SK-N-DZ (cell line): ENCODE results near the gene PCAT7.
A peak's percentile ranks its signal among the peaks of the same experiment; 100 is the strongest.
"Not testable (repeated sequence)": the region's sequence is repeated elsewhere in the genome, so short reads cannot be mapped to it uniquely, and the experiment has no call there.

Source experiments
- DNase-seq: peaks from one replicate; pipeline ENCODE4 v3.0.0-alpha.2; 2015; ENCODE audit warnings: low spot score

The PCAT7 gene

DNA sequence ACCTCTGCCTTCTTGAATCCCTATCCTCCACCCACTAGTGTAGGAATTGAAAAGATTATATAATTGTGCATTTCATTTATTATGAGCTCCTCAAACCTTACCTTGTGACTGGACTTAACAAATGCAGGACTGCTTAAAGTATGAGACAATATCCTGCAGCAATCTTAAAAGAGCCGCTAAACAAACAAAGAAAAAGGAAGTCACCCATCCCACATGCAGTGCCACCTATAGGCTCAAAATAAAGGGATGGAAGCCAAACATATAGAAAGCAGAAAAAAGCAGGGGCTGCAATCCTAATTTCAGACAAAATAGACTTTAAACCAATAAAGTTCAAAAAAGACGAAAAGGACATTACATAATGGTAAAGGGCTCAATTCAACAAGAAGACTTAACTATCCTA lies 8.7 kb downstream of the PCAT7 start:
- no peak for DNase-seq

DNA sequence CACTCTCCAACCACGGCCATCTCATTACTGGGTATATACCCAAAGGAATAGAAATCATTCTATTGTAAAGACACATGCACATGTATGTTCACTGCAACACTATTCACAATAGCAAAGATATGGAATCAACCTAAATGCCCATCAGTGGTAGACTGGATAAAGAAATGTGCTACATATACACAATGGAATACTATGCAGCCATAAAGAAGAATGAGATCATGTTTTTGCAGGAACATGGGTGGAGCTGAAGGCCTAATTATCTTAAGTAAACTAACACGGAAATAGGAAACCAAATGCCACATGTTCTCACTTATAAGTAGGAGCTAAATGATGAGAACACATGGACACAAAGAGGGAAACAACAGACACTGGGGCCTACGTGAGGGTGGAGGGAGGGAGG lies 9.4 kb downstream of the PCAT7 start:
- DNase-seq: not testable (repeated sequence)

DNA sequence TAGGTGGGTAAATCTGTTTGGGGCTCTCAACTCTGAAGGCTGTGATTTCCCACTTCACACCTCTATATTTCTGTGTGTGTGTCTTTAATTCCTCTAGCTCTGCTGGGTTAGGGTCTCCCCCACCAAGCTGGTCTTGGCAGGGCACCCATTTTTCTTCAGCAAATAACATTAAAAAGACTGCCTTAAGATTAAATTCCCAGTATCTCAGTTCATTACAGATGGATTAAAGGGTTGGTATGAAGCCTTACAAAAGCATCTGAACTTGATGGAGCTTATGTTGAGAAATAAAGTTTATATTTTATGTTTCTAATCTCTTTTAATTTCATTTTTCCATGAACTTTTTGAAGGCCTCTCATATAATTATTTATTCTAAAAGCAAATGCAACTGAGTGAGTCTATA lies 11.7 kb downstream of the PCAT7 start:
- no peak for DNase-seq

DNA sequence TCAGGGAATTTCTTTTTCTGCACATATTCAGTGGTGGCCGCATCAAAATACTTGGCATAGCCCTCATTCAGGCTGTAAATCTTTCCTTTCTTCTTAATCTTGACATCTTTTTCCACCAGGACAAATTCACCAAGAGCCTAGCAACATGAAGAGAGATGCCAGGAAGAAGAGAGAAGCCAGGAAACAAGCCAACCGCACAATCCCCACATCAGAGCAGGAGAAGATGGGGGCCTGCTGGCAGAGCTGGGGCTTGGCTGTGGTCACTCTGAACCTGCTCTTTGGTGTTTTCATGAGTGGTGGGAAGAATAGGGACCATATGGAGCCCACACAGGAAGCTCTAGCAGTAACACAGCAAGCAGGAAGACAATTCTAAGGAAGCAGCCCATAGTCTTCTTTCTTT lies 12.4 kb downstream of the PCAT7 start:
- DNase-seq: no peak

DNA sequence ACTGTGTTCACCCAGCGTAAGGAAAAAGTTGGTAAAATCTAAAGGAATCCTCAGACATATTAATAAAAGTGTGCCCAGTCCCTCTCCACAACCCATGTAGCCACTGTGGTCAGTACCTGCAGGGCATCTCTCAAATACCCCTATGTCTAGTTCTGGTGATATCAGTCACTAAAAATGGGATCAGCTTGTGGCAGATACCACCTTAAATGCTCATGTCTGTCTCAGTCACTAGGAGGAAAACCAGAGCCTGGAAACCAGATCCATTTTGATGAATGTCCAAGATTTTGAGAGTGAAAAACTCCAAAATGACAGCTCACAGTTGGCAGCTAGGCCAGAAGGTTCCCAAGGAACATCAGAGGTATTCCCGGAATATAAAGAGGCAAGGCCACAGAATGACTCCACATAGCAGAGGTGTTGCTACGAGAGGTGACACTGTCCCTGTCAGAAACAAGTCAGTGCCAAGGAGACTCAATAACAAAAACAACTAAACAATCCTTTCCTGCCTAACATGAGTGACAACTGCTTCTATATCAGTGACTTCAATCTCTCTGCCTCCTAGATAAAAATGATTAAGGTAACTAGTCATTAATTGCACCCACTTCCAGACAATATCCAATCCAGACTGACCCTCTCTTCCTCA lies 13.5 kb downstream of the PCAT7 start:
- peak; percentile 33 for DNase-seq

DNA sequence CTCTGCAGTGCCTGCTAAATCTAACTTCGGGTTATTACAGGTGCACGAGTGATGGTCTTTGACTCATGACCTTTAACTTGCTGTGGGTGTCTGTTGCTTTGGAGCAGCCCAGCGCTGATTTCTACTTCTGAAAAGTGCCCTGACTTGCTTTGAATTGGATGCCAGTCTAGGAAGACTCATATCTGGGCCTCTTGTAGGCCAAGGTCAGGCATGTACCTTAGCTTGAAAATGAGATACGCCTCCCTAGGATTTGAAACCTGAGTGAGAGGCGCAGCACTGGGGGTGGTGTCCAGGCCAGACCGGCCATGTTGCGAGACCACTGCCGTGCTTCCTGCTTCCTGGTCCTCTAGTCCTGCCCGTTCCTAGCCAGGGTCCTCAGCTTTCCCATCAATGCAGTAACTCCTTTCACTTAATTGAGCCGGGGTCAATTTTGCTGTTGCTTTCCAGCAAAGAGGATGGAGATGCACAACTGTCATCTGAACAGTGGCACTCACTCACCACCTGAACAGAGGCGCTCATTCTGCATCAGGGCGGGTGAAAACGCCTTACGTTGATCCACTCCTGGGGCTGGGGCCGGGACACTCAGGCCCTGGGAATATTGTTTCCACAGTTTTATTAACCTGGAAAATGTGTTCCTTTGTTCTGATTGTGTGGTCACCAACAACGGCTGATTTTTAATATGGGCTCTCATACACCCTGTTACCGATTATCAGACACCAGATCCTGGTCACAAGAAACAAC lies 14.3 kb downstream of the PCAT7 start:
- DNase-seq: no peak

DNA sequence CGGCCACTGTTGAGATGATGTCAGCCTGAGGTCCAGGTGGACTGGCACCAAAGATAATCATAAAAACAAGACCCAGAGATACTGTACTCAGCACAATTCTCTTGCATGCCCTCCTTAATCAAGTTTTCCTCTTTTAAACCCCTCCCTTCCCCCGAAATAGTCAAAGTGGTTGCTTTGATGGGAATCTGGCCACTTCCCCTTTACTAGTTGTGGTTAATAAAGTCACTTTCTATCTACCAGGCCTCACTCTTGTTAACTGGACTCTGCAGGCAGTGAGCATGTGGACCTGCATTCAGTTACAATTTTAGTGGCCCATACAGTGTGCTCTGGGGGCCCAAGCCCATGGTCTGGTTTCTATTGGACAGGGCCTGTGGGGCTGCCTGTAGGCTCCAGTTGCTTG lies 21.2 kb downstream of the PCAT7 start:
- DNase-seq: no peak

DNA sequence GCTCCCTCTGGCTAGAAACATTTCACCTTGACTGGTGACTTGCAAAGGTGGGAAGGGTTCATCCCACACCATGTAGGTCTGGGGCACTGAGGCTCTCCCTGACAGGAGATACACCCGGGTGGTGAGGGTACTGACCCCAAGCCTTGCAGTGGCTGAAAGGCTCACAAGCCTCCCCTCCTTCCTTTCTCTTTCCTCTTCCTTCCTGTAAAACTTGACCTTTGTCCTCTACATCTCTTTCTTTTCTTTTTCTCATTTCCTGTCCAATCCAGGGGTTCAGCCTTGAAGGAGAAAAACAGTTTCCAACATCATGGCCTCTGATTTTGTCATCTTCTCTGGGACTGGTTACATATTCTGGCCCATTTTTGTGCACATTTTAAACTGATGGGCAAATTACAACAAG lies 22.2 kb downstream of the PCAT7 start:
- DNase-seq: no peak

DNA sequence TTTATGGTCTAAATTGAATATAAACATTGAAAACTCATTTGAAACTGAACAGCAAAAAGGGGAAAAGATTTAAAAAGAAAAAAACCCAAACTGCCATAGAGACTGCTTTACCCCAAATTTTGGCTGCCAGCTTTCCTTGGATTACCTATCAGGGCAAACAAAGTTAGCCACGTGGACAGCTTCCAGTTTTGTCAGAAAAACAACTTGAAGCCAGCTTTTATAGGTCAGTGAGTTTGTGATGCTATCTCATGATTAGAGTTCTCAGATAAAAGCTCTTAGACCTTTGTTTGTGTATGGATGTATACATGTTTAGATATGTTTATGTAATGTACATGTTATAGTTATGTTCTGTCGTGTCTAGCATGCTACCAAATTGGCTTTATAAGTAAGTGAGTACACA lies 22.7 kb downstream of the PCAT7 start:
- DNase-seq: no peak

DNA sequence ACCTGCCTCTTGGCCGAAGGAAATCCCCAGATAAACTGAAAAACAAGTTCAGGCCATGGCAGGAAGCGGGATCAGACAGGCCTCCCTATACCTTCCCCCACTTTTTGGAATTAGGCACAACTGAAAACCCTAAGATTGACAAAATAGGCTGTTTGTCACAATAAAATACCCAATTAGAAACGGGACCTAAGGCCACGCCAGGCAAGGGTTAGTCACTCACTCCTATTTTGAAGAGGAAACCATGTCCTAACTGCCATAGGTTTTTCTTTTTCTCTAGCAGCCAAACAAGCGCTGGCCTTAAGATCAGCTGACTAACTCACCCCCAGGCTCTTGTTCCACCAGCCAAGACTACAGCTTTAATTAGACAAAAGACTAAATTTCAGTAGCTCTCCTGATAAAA lies 26.8 kb downstream of the PCAT7 start:
- no peak for DNase-seq

DNA sequence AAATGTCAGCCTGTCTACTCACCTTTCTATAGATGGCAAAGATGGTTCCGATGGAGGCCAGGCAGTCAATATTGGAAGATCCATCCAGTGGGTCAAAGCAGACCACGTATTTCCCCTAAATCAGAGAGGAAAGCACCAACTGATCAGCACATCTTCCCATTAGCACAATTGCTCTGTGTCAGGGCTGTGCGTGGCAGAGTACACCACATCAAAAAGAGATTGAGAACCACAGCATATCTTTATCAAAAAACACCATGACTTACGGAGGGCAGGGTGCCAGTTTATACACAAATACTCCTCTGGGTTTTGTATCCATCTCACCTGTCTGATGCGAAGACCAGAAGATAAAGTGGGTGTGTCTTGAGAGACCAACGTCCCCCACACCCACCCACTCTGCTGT lies 29.7 kb downstream of the PCAT7 start:
- no peak for DNase-seq

DNA sequence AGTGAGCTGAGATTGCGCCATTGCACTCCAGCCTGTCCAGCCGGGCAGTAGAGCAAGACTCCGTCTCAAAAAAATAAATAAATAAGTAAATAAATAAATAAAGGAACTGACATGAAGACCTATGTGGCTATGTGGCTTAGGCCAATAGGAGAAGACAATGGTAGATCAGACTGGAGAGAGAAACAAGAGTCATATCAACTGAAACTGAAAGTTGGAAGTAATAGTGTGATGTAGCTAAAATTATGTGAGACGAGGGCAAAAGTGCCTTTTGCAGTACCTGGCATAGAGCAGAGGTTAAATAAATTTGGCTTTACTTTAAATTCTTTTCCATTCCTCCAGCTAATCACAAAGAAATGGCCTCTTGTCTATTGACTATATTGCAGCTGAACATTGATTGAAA lies 31.4 kb downstream of the PCAT7 start:
- DNase-seq: no peak

DNA sequence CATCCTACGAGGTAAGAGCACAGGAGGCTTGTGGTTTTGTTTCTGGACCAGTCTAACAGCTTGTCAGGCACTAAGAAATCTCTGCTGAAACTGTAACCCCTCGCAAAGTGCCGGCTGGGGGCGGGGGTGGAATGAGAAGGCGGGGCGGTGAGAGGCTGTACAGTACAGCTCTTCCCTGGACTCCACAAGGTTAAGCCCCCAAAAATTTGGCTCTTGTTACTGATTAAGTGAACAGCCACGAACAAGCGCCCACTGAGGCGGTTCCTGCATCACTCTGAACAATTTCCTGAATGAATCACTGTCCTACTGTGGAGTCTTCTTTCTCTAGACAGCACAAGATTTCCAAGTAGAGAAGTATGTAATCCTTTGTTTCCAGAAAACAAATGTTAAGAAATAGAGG lies 31.9 kb downstream of the PCAT7 start:
- no peak for DNase-seq

DNA sequence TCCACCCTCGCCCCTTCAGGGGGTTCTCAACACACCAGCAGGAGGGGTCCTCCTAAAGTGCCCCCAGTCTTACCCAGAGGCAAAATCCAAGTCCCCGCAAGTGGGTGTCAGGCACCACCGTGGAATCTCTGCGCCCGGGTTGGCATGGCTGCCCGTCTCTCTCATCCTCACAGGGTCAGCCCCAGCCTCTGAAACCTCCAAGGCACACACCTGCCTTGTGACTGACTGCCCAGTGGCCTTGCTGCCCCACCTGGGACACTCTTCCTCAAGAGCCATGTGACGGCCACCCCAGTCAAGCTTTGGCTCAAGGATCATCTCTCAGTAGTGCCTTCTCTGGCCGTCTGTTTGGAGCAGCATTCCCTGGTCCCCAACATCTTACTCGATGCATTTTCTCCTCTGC lies 33.8 kb downstream of the PCAT7 start:
- DNase-seq: no peak

DNA sequence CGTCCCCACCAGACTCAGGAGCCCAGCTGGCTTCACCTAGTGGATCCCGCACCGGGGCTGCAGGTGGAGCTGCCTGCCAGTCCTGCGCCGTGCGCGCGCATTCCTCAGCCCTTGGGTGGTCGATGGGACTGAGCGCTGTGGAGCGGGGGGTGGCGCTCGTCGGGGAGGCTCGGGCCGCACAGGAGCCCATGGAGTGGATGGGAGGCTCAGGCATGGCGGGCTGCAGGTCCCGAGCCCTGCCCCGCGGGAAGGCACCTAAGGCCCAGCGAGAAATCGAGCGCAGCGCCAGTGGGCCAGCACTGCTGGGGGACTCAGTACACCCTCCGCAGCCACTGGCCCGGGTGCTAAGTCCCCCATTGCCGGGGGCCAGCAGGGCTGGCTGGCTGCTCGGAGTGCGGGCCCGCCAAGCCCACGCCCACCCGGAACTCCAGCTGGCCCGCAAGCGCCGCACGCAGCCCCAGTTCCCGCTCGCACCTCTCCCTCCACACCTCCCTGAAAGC lies 36.2 kb downstream of the PCAT7 start:
- DNase-seq: not testable (repeated sequence)

DNA sequence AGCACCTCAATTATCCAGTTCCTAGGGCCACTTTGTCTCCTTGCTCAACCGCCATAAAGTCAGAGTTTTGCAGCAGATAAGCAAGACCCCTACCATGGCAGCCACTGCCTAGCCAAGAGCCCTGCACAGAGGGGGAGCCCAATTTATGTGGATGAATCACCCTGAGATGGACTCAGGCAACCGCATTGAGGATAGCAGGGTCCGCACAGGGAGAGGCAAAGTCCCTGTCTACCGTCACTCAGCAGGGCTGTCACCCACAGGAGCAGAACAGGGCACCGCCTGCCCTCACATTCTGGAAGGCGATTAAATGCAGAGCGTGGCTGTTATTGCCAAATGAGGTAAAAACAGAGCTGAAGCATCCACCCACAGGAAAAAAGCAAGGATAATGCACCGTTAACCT lies 37.0 kb downstream of the PCAT7 start:
- no peak for DNase-seq

DNA sequence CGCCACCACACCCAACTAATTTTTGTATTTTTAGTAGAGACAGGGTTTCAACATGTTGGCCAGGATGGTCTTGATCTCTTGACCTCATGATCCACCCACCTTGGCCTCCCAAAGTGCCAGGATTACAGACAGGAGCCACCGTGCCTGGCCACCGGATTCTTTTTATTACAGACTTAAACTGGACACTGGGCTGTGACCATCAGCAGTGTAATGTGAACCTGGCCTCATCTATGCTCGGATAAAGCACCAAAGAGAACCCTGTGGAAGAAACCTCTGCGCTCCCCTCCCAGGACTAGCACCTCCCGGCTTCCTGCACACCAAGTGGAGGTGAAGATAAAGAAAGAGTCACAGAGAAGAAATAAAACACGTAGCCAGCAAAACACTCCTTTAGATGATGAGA lies 37.8 kb downstream of the PCAT7 start:
- not testable (repeated sequence) for DNase-seq

DNA sequence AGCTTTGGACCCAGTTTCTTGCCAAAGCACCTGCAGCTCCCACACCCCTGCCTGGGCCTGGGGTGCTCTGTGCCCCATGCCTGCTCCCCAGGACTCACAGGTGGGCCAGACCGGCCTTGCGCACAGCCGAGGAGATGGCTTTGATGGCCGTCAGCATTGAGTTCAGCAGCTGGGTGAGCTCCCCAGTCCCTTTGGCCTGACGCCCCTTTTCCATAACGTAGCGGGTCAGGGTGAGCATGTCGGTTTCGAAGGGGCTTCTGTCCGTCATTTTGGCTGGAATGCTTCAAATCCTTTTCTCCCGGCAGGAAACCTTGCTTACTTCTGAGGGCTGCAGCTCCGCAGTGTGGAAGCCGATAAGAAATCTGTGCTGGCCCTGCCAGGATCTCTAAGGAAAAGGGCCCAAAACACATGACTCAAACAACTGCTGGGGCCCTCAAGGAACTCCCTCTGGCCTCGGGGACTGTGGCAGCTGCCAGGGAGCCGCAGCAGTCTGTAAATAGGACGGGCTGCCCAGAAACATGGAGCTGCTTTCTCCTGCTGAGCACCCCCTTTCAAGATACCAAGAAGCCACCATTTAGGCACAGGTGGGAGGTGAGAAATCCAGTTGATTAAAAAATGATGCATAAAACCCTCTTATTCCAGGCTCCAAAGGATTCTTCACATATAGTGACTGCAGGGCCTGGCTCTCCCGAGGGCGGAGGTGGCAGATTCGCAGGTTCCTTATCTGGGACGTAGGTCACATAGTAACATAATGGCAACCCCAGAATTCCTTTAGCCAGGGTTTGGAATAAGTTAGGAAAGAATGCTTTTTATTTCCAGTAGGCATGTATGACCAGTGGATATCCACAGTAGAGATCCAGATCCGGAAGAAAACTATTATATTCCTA lies 38.8 kb downstream of the PCAT7 start, which contains the start of gene FBP2:
FBP2 (minus strand) TSS at position 366 of the 887 bp plus-strand sequence; CDS start at position 268, 98 bp downstream.
- DNase-seq: no peak

DNA sequence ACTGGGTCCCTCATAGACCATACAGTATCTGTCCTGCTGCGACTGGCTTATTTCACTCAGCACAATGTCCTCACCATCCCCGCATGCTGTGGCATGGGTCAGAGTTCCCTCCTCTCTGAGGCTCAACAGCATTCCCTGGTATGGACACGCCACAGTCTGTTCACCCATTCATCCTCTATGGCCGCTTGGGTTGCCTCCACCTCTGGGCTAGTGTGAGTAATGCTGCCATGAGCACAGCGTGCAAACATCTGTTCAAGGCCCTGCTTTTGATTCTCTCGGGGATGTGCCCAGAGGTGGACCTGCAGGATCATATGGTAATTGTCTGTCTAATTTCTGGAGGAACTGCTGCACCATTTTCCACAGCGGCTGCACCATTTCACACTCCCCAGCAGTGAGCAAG lies 44.2 kb downstream of the PCAT7 start:
- DNase-seq: no peak

DNA sequence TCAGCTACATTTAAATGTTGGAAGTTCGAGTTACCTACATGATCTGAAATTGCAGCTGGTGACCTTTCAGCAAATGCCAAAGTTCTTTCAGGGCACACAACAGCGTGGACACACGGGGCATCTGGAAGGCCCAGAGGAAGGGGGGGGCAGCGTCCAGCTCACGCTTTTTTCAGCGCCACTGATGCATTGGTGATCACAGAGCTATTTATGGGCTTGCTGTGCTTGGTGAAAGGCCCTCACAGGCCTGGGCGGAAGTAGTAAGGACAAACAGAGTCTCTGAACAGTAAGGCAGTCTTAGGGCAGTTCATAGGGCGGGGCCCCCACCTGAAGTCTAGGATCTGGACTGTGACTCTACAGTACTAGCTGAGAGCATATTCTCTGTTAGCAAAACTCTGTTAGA lies 45.4 kb downstream of the PCAT7 start:
- no peak for DNase-seq

DNA sequence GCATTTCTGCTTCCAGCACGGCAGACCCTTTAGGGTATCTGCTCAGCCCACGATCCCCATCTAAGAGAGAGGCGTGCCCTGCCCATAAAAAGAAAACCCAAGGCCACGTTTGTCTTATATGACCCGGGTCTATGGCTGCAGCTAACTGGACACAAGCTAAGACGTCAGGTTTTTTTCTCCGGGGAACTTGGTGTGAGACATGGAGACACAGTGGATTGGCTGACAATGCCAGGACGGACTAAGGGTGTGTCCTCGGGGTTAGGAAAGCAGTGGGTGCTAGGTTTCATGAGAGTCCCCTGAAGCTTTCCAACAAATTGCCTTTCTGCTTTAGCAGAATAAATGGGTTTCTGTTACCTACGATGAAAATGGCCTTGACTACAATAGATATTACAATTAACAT lies 45.8 kb downstream of the PCAT7 start:
- no peak for DNase-seq

DNA sequence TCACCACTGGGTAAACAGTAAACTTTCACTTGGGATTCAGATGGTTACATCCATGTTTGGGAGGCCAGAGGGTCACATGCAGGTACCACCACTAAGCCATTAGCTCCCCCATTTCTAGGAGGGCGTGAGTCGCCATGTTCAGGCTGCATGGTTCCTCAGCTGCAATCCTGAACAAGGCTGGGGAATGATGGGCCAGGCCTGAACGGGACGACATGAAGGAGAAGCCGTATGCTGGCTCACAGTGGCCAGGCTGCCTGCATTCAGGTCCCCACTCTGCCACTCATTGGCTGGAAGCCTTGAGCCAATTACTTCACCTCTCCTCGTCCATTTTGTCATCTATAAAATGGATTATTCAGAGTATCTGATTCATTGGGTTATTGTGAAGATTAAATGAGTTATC lies 47.8 kb downstream of the PCAT7 start:
- no peak for DNase-seq
